ENCODE measurements around the gene TMF1. TPM values are rescaled to one million over a fixed set of nuclear protein-coding genes. Genes with fewer than 3 reads are reported as not detected.
A peak's percentile ranks its signal among the peaks of the same experiment; 100 is the strongest.

The TMF1 gene
- total RNA-seq, 2 donors from 2014 or later: 34.7 to 49.2 TPM

DNA sequence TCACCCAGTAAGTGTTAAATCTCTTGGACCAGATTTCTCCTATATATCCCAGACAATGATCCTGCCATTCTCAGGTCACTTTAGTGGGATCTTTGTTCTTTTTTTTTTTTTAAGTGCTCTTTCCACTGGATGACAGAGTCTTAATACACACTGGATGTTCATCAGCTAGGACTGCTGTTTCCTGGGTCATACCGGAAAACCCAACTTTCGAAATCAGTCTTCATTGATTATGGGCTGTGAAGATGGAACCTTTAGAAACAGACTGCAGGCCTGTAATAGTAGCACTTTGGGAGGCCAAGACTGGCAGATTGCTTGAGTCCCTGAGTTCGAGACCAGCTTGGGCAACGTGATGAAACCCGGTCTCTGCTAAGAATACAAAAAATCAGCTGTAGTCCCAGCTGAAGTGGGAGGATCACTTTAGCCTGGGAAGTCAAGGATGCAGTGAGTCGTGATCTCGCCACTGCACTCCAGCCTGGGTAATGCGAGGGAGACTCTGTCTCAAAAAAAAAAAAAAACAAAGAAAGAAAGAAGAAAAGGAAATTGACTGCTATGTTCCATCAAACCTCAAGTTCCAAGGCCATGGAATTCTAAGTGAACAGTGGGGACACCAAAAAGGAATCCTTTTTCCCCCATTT lies 40.9 kb downstream of the TMF1 start:
- no peaks in the 10 kb centered on the region for H3K9me3 ChIP-seq
- H3K36me3 ChIP-seq: no peaks in the 10 kb centered on the region
- peak overlapping the region; percentile 96 for H3K4me3 ChIP-seq
- no peak for ATAC-seq (ENCODE audit: insufficient number of reproducible peaks, low FRiP score, low read depth)
- DNase-seq (ENCODE audit: low spot score): no peak
- TF ChIP-seq CTCF (IDR thresholded peaks at IDR 0.05): no peak
- no peaks in the 10 kb centered on the region for H3K27me3 ChIP-seq (replicated peaks; ENCODE audit: insufficient read depth)
- peak overlapping the region; percentile 100 for H3K27ac ChIP-seq
- H3K4me1 ChIP-seq (ENCODE audit: control insufficient read depth in 1 of 2, low read depth in 2 of 2): peaks cover 44 to 68% of the 10 kb centered on the region in 2 donors

- Histone ChIP-seq H3K4me1 (ENCODE audit: control insufficient read depth in 1 of 2, low read depth in 2 of 2) (peaks cover 40 to 71% of the 10 kb centered on the region in 2 donors), H3K4me3 (peak overlapping the region; percentile 96), H3K27me3 (replicated peaks; ENCODE audit: insufficient read depth) (no peaks in the 10 kb centered on the region), H3K9me3 (no peaks in the 10 kb centered on the region), H3K27ac (peak overlapping the region; percentile 100), H3K36me3 (peaks cover under 1% of the 10 kb centered on the region)
- TF ChIP-seq CTCF (IDR thresholded peaks at IDR 0.05): no peak
- no peak for DNase-seq (ENCODE audit: low spot score)
- ATAC-seq (ENCODE audit: insufficient number of reproducible peaks, low FRiP score, low read depth): peak; percentile 56
Observed at GRCh38 chr3:69009559-69010410, 42.3 kb downstream of the TMF1 start.

DNA sequence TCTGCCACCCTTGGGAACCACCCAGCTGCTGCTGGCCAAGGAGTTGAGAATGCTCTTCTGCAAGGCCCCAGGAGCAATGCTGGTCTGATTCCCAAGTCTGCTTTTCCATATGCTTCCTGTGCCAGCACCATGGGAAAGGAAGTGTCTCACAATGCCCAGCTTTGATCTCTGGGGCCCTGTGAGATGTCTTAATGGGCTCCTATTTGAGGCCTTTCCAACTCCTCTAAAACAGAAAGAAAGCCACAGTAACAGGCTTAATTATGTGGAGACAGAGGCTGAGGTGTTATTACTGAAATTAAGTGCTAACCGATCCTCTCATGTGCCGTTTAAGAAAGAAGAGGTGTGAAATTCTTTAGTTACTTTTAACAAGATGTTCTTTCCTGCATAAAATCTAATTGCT lies 43.2 kb downstream of the TMF1 start:
- no peak for ATAC-seq (ENCODE audit: insufficient number of reproducible peaks, low FRiP score, low read depth)
- peak overlapping the region; percentile 96 for H3K4me3 ChIP-seq
- H3K36me3 ChIP-seq: peaks cover 7% of the 10 kb centered on the region

GRCh38 chr3:69005791-69006482 lies 46.2 kb downstream of the TMF1 start:
- Histone ChIP-seq H3K9me3 (no peaks in the 10 kb centered on the region), H3K27me3 (replicated peaks; ENCODE audit: insufficient read depth) (no peaks in the 10 kb centered on the region), H3K4me1 (ENCODE audit: control insufficient read depth in 1 of 2, low read depth in 2 of 2) (peaks cover 27 to 75% of the 10 kb centered on the region in 2 donors), H3K4me3 (peak overlapping the region; percentile 34), H3K36me3 (peaks cover 28% of the 10 kb centered on the region), H3K27ac (peak overlapping the region; percentile 34 to 45)
- ATAC-seq (ENCODE audit: insufficient number of reproducible peaks, low FRiP score, low read depth): no peak
- DNase-seq (ENCODE audit: low spot score): no peak
- TF ChIP-seq CTCF (IDR thresholded peaks at IDR 0.05): no peak

More for the DNA sequence above, 43.2 kb downstream of the TMF1 start:
- no peak for TF ChIP-seq CTCF (IDR thresholded peaks at IDR 0.05)
- H3K9me3 ChIP-seq: no peaks in the 10 kb centered on the region
- H3K4me1 ChIP-seq (ENCODE audit: control insufficient read depth in 1 of 2, low read depth in 2 of 2): peaks cover 33 to 70% of the 10 kb centered on the region in 2 donors
- no peak for DNase-seq (ENCODE audit: low spot score)
- no peaks in the 10 kb centered on the region for H3K27me3 ChIP-seq (replicated peaks; ENCODE audit: insufficient read depth)
- peak overlapping the region; percentile 80 to 100 for H3K27ac ChIP-seq
